Right cardiac atrium (tissue), 5 donors: Measurements from ENCODE around the gene GPR3. TPM values are rescaled to one million over a fixed set of nuclear protein-coding genes. Genes with fewer than 3 reads are reported as not detected.

Experiments
- ATAC-seq, 2 donors: fragments of 200-7000 bp; cut with Tn5 transposase; one replicate each; pipeline versions ENCODE4 v1.8.0 to v1.9.1; 2020; ENCODE audit warnings: moderate library complexity in 2 of 2, mild to moderate bottlenecking in 1 of 2
- DNase-seq, 3 donors: peaks; one replicate each; pipeline ENCODE4 v3.0.0-alpha.2; 2020
- H3K27ac ChIP-seq: one replicate; pipeline ENCODE4 v1.5.1; 2013; ENCODE audit warnings: mild to moderate bottlenecking, low read length, control low read depth, moderate library complexity
- H3K27me3 ChIP-seq: one replicate; pipeline ENCODE4 v1.6.1; 2013; ENCODE audit not compliant: control insufficient read depth, insufficient read depth
- H3K4me1 ChIP-seq: one replicate; pipeline ENCODE4 v1.6.1; 2013; ENCODE audit warnings: low read length; ENCODE audit not compliant: control insufficient read depth, insufficient read depth
- H3K4me3 ChIP-seq: one replicate; pipeline ENCODE4 v1.5.1; 2013; ENCODE audit warnings: low read length, control low read depth
- H3K9me3 ChIP-seq: one replicate; pipeline ENCODE4 v1.6.1; 2013; ENCODE audit warnings: low read length; ENCODE audit not compliant: control insufficient read depth
- WGBS: extraction: QIAGEN DNeasy Blood & Tissue Kit; methylation state at CpG from one replicate; pipeline ENCODE4 v1.1.7; 2013; 5-methylcytosine and 5-hydroxymethylcytosine counted together
- intact Hi-C, 4 donors: fragments of 100-400 bp; cut with DNase I; formaldehyde crosslinking; loops; one replicate each; pipeline versions ENCODE4 v1.11.0 to v1.14.0; 2022 to 2023
- polyA plus RNA-seq: library from polyadenylated mRNA; stranded (reverse); fragments of 200-250 nt; gene quantifications from one replicate; pipeline ENCODE4 v1.2.3, GENCODE V29; 2013
- total RNA-seq, 4 donors: library from RNA; stranded (reverse); fragmentation: NEBNext Ultra II Directional; extraction: Animal tissue kit (Norgen Biotek cat#: 25700); gene quantifications; one replicate each; pipeline ENCODE4 v1.2.1, GENCODE V29; 2021
- donor health status: healthy with polysubstance abuse.
- donor health status: DM: no; HTN: yes; CAD: no.
- donor health status: DM: no; HTN: no; CAD: no.
- donor health status: DM: no; HTN: yes; CAD: no; lungs with severe emphysema.
- donor health status: DM: yes; HTN: yes; CAD: no.

Gene GPR3
- total and polyA plus RNA-seq, 5 donors: 0.46 to 3.3 (median 0.82) TPM

GRCh38 chr1:27359822-27360158, 32.6 kb upstream of the GPR3 start:
- WGBS: 73% methylated on average over 9 of the region's 9 CpGs
- no peak overlapping the region for H3K27ac ChIP-seq
- H3K9me3 ChIP-seq: no peaks in the 10 kb centered on the region
- H3K4me1 ChIP-seq: peaks cover 3% of the 10 kb centered on the region
- ATAC-seq (no peak), DNase-seq (no peak)
- H3K27me3 ChIP-seq: no peaks in the 10 kb centered on the region
- no peak overlapping the region for H3K4me3 ChIP-seq
- intact Hi-C loops: loop anchor here in 2 of 4 donors (5.0 kb wide), 1 partner anchor 33 kb away; the partner anchor contains the start of gene GPR3 (in 2 of the 2)

DNA sequence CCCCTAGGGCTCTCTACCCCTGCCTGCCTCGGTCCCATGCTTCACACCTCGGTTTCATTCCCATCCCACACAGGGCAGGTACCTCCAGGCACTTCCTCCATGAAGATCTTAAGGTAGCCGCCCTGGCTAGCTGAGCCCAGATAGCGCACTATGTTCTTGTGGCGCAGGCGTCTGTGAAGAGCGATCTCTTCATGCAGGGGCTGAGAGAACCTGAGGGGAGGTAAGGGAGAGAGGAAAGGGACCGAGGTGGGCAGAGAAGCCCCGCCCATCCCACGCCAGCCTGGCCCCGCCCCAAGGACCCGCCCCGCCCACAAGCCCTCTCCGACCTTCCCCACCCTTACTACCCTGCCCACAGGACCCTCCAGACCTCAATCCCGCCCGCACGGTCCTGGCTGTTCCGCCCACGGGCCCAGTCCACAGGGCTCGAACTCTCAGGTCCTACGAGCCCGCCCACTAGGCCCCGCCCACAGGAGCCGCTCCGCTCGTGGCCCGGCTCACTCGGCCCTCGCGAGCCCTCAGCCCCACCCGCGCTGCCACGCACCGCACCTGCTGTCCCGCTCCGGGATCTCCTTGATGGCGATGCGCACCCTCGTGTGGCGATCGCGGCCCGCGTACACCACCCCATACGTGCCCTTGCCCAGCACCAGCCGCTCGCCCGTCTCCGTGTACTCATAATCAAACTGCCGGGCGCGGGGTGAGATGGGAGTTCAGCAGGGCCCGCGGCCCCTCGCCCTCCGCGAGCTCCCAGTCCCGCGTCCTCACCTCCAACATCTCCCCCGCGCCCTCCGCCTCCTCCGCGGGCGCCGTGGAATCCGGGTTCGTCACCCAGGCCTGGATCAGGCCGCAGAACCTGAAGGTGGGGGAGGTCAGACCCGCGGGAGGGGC, 32.0 kb upstream of the GPR3 start:
- WGBS: 51% methylated on average over 71 of the region's 71 CpGs
- Histone ChIP-seq H3K27ac (no peak overlapping the region), H3K27me3 (no peaks in the 10 kb centered on the region), H3K4me3 (peak overlapping the region; percentile 14), H3K9me3 (no peaks in the 10 kb centered on the region), H3K4me1 (peaks cover 6% of the 10 kb centered on the region)
- intact Hi-C loops: no loop called here
- peak; percentile 0 to 2 for ATAC-seq
- DNase-seq: peak; percentile 31 to 76 (median 76)

DNA sequence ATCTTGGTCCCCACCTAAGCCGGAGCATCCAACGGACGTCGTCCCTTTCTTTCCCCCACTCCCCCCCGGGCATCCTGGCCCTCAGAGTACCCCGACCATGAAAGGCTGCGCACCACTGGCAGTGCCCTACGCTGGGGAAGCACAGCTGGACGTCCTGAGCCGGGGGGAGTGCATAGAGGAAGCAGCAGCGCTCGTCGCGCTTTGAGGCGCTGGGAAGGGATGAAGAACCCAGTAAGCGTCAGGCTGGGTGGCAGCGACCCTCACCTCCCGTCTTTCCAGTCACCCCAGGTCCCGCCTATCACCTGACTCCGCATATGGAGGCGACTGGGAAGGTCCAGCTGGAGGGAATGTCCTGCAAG, 31.4 kb upstream of the GPR3 start:
- Histone ChIP-seq H3K4me1 (peaks cover 6% of the 10 kb centered on the region), H3K9me3 (no peaks in the 10 kb centered on the region), H3K27ac (no peak overlapping the region), H3K27me3 (no peaks in the 10 kb centered on the region), H3K4me3 (no peak overlapping the region)
- DNase-seq (no peak), ATAC-seq (no peak)
- WGBS: 81% methylated on average over 21 of the region's 21 CpGs
- intact Hi-C loops: no loop called here

DNA sequence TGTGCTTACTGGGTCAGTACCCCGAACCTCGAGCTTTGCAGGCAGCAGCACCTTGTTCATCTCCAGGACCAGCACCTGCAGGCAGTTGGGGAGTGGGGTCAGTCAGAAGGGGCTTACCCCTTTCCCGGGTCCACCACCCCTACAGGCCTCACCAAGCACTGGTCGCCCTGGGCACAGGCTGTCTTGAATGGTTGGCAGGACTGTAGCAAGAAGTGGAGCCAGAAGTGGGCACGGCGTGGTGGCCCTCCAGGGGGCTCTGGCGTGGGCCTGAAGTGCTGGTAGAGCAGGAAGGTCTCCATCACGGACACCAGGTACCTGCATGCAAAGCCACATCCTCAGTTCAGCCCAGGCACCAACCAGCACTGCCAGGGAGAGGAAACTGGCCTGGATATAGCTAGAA, 30.9 kb upstream of the GPR3 start:
- DNase-seq (peak in 1 of 3 donors; percentile 51), ATAC-seq (no peak)
- Histone ChIP-seq H3K9me3 (no peaks in the 10 kb centered on the region), H3K27me3 (no peaks in the 10 kb centered on the region), H3K4me1 (peaks cover 6% of the 10 kb centered on the region), H3K27ac (no peak overlapping the region), H3K4me3 (no peak overlapping the region)
- intact Hi-C loops: no loop called here
- 94% methylated on average over 8 of the region's 8 CpGs for WGBS

DNA sequence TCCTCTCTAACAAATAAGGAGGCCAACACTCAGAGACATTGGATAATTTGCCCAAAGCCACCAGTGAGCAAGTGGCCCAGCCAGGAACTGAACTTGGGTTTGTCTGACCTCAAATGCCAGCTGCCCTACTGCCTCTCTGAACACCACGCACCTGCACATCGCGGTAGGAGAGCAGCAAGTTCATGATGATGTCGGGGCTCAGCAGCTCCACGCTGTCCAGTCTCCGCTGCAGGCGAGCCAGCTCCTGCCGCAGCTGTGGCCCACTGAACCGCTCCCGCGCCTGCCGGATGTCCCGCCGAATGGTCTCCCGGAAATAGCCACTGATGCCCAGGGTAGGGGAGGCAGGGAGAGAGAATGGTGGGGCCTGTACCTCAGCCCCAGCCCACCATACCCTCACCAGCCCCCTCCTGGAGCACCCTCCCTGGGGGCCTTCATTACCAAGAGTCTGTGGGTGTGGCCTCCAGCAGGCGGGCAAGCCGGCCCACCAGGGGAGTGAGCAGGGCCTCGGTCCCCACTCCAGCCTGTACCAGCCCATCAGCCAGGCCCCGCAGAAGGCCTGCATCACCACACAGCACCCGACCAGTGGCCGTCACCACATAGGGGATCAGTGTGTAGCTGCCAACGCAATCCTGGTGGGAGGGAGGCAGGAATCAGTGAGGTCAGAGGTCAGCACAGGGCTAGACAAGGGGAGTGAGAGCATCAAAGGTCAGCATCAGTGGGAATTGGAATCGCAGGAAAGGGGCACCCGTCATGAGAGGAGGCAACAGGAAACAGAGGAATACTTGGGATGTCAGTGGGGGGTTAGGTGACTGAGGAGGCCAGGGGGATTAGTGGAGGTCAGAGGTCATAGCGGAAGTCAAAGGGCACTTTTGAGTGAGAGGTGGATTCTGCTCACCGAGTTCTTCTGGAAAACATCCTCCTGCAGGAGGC, 28.4 kb upstream of the GPR3 start:
- no peak overlapping the region for H3K27ac ChIP-seq
- intact Hi-C loops: no loop called here
- no peaks in the 10 kb centered on the region for H3K9me3 ChIP-seq
- H3K4me3 ChIP-seq: no peak overlapping the region
- DNase-seq (peak in 1 of 3 donors; percentile 62), ATAC-seq (no peak)
- 85% methylated on average over 26 of the region's 26 CpGs for WGBS
- peaks cover 17% of the 10 kb centered on the region for H3K4me1 ChIP-seq
- H3K27me3 ChIP-seq: no peaks in the 10 kb centered on the region

GRCh38 chr1:27364696-27365371, 27.6 kb upstream of the GPR3 start:
- DNase-seq (peak in 1 of 3 donors; percentile 58), ATAC-seq (no peak)
- H3K9me3 ChIP-seq: no peaks in the 10 kb centered on the region
- H3K27me3 ChIP-seq: no peaks in the 10 kb centered on the region
- WGBS: 71% methylated on average over 11 of the region's 11 CpGs
- intact Hi-C loops: loop anchor here in 1 of 4 donors (5.0 kb wide), 1 partner anchor 37 kb away; no protein-coding TSS in a partner anchor
- H3K4me3 ChIP-seq: peak overlapping the region; percentile 94
- H3K27ac ChIP-seq: peak overlapping the region; percentile 100
- H3K4me1 ChIP-seq: peaks cover 18% of the 10 kb centered on the region

- WGBS: 2% methylated on average over 40 of the region's 40 CpGs
- peak; percentile 92 to 96 (median 95) for DNase-seq
- peak; percentile 81 to 86 for ATAC-seq
- intact Hi-C loops: loop anchor here in 1 of 4 donors (5.0 kb wide), 1 partner anchor 37 kb away; no protein-coding TSS in a partner anchor
- peaks cover 18% of the 10 kb centered on the region for H3K4me1 ChIP-seq
- peak overlapping the region; percentile 100 for H3K27ac ChIP-seq
- no peaks in the 10 kb centered on the region for H3K27me3 ChIP-seq
- H3K4me3 ChIP-seq: peak overlapping the region; percentile 94
- no peaks in the 10 kb centered on the region for H3K9me3 ChIP-seq
These were observed 26.9 kb upstream of the GPR3 start for GRCh38 chr1:27365372-27366112.

DNA sequence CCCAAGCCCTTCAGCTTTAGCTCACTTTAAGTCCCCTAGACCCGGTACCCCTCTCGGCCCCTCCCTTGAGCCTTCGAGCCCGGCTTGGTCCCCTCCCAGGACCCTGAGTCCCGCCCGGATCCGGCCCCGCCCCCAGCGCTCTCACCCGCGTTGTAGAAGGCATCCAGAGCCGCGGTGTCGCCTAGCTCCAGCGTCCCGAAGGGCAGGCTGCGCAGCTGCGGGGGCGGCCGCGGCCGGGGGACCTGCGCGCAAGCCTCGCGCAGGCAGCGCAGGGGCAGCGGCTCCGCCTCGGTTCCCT, 26.4 kb upstream of the GPR3 start:
- peak; percentile 95 to 98 (median 97) for DNase-seq
- Histone ChIP-seq H3K4me1 (peaks cover 18% of the 10 kb centered on the region), H3K27me3 (no peaks in the 10 kb centered on the region), H3K4me3 (peak overlapping the region; percentile 94), H3K9me3 (no peaks in the 10 kb centered on the region), H3K27ac (peak overlapping the region; percentile 100)
- intact Hi-C loops: loop anchor here in 1 of 4 donors (5.0 kb wide), 1 partner anchor 36 kb away; no protein-coding TSS in a partner anchor
- peak; percentile 76 to 82 for ATAC-seq
- WGBS: under 1% methylated on average over 30 of the region's 30 CpGs

- intact Hi-C loops: loop anchor here in 1 of 4 donors (5.0 kb wide), 1 partner anchor 36 kb away; no protein-coding TSS in a partner anchor
These were observed 25.8 kb upstream of the GPR3 start, which contains the start of gene MAP3K6 for GRCh38 chr1:27366411-27367159. MAP3K6 (minus strand) TSS chr1:27366961; CDS start chr1:27366597, 364 bp downstream.

More at GRCh38 chr1:27366411-27367159, 25.8 kb upstream of the GPR3 start, which contains the start of gene MAP3K6:
- peak within 1 kb of the TSS; percentile 94 for H3K4me3 ChIP-seq
- no peaks in the 10 kb centered on the region for H3K27me3 ChIP-seq
- H3K9me3 ChIP-seq: no peaks in the 10 kb centered on the region
- WGBS: under 1% methylated on average over 67 of the region's 67 CpGs
- peak; percentile 95 to 98 (median 95) for DNase-seq
- H3K27ac ChIP-seq: peak within 1 kb of the TSS; percentile 100
- H3K4me1 ChIP-seq: peaks cover 18% of the 10 kb centered on the region
- ATAC-seq: peak; percentile 85 to 88
